ENCODE measurements around the gene SHISA6. TPM values are rescaled to one million over a fixed set of nuclear protein-coding genes. Genes with fewer than 3 reads are reported as not detected.

The SHISA6 gene
- polyA plus RNA-seq, 4 donors, result 1.5 to 3.2 (median 2.5) TPM

DNA sequence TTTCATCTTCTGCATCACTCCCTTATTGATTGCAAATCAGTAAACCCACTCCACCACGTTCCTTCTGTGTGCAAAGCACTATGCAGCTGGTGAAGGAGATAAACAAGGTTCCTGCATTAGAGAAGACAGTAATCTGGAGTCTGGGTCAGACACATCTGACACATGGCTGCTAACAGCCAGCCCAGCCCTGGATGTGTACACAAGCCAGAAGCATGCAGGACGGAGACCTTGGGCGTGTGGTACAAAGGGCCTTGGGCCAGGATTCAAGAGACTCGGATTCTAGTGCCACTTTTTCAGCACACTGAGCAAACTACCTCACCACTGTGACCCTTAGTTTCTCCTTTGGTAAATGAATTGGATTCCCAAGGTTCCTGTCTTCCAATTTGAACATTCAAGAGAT, 270.7 kb downstream of the SHISA6 start:
- DNase-seq (ENCODE audit: low read depth in 4 of 4, low spot score in 3 of 4), result no peak

DNA sequence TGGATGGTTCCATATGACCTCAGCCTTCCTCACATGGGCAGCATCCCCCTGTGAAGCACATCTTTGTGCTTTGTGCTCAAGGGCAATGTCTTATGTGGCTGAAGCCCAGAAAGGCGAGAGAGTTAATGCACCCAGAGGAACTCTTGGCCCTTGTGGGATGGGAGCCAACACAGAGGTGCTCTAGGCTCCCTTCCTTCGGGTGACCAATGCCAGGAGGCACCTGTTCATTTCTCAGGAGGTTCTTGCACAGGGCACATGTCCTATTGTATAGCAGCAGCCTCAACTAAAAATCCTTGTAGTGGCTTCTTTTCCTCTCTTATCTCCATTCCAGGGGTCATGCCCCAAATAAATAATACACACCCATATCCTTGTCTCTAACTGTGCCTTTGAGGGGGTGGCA, 273.6 kb downstream of the SHISA6 start:
- DNase-seq (ENCODE audit: low read depth in 4 of 4, low spot score in 3 of 4), result no peak

DNA sequence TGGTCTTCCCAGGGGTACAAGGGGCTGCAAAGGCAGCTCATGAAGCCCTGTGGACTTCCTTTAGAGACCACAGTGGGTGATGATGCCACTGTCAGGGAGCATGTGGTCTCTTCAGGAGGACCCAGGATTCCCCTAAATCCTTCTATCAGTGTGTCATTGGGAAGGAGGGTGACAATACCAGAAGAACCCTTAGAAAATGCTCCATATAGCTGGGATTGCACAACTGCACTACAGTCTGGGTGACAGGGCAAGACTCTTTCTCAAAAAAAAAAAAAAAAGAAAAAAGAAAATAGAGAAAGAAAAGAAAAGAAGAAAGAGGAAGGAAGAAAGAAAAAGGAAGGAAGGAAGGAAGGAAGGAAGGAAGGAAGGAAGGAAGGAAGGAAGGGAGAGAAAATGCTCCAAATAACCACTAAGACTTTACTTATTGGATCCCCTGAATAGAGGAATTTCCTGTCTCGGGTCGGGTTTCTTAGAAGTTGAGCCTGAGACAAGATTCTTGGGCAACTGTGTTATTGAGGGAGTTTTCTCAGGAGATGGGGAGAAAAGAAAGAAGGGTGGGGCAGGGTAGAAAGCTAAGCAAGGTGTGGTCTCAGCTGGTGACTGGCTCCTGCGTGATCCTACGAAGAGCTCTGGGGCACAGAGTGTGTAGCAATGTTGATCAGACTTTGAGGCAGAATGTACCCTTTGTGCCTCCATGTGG, 274.1 kb downstream of the SHISA6 start:
- no peak for DNase-seq (ENCODE audit: low read depth in 4 of 4, low spot score in 3 of 4)

DNA sequence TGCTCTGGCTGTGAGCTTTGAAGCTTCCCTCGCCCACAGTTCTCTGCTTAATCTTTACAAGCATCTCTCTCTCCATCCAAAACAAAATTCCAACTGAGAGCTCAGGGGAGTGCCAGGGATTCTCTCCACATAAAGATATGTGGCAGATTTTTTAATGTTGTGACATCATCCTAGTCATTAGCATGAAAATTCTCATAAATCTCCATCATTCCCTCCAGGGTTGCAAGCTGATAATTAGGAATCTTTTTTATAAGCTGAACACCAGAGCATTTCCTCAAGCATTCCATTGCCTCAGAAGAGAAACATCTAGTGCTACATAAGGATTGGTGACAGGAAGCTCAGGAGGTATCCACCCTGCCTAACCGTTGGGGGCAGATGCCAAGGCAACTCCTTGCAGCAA, 274.9 kb downstream of the SHISA6 start:
- no peak for DNase-seq (ENCODE audit: low read depth in 4 of 4, low spot score in 3 of 4)

DNA sequence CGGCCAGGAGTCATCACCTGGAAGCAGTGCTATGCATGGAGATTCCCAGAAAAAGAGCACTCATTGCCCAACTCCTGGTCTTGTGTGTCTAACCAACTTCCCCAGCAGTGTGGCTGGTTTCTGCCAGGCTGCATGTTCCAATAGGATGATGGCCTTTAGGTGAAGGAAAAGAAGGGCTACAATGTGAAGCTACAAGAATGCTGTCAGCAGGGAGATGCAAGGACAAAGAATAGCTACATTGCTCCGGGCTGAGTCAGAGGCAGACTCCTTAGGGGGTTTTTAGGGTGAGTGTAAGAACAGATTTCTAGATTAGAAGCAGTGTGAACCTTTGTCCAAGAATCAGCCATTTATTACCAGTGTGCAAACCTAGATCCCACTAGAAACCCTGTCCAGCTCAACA, 294.2 kb downstream of the SHISA6 start:
- no peak for DNase-seq (ENCODE audit: low read depth in 4 of 4, low spot score in 3 of 4)

DNA sequence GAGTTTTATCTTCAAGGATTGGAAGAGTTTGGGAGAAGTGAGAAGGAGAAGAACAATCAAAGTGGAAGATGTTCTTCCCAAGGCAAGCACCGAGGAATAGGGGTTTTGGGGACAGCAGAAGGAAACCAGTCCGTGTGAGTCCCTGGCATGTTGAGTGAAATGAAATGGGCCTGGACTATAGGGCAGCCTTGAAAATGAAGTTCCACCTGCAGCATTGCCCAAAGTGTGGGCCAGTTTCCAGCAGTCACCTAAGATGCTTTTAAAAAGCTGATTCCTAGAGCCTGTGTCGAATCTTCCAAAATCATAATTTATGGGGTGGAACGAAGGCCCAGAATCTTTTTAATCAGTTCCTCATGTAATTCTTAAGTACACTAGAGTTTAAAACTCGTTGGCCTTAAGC, 297.4 kb downstream of the SHISA6 start:
- no peak for DNase-seq (ENCODE audit: low read depth in 4 of 4, low spot score in 3 of 4)

DNA sequence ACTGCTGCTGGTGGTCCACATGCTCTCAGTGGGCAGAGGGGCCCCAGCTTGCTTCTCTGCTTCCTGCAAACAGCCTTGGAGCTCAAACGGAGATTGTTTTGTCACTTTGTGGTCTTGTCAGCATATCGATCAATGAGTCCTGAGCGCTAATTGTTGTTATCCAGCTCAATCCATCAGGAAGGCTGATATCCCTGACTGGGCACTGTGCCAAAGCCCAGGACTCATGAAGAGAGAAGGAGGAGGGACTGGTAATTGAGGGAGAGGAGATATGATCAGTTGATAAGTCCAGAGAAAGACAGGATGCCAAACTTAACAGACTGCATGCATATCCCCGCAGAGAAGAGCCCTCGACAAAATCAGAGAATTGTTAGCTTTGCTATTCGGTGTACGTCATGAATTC, 298.6 kb downstream of the SHISA6 start:
- DNase-seq (ENCODE audit: low read depth in 4 of 4, low spot score in 3 of 4), result no peak

DNA sequence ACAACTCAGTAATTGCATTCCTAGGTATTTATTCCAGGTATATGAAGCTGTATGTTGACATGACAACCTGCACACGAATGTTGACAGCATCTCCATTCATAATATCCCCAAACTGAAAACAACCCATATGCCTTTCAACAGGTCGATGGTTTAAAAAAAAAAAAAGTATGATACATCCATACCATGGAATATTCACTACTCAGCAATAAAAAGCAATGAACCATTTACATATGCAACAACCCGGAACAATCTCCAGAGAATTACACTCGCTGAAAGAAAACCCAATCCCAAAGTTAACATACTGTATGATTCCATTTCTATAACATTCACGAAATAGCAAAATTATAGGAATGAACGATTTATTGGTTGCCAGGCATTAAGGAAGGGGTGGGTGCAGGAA, 304.0 kb downstream of the SHISA6 start:
- no peak for DNase-seq (ENCODE audit: low read depth in 4 of 4, low spot score in 3 of 4)

DNA sequence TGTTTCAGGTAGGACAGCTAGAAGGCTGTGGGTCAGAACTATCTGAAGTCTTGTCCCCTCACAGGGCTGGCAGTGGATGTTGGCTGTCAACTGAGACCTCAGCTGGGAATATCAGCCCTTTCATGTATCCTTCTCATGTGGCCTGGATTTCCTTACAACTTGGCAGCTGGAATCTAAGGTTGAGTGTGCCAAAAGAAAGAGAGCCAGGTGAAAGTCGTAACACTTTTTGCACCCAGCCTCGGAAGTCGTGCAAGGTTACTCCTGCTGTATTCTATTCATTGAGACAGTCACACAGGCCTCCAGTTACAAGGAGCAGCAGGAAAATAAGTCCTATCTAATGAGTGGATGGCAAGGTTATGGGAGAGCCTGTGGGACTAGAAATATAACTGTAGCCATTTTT, 304.7 kb downstream of the SHISA6 start:
- no peak for DNase-seq (ENCODE audit: low read depth in 4 of 4, low spot score in 3 of 4)

DNA sequence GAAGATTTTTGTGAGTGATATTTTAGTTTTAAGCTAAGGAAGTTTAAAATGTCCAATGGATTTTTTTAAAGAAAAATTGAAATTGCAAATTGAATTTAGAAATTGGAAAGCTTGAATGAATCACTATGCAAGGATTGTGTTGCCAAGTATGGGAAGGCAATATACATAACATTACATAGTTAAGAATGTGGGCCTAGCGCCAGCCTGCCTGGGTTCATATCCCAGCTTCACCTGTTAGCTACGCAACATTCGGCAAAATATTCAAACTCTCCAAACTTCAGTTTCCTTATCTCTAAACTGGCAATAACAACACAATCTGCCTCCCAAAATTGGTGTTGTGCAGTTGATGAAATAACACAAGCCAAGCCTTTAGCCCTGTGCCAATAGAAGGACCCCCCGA, 306.8 kb downstream of the SHISA6 start:
- DNase-seq (ENCODE audit: low read depth in 4 of 4, low spot score in 3 of 4), result no peak

DNA sequence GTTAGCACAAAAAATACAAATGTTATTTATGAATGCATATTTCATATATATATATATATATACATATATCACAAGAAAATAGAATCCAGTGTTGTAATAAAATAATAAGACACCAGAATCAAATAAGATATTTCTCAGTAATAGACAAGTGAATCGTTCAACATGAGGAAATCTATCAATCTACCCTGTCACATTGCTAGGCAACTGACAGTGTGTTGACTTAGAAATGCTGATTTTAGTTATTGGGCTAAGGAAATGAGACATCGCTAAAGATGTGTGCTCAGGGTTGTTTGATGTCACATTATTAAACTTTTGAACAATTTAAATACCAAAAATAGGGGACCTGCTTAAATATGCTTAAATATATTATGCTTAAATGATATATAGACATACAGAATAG, 307.4 kb downstream of the SHISA6 start:
- DNase-seq (ENCODE audit: low read depth in 4 of 4, low spot score in 3 of 4), result no peak

DNA sequence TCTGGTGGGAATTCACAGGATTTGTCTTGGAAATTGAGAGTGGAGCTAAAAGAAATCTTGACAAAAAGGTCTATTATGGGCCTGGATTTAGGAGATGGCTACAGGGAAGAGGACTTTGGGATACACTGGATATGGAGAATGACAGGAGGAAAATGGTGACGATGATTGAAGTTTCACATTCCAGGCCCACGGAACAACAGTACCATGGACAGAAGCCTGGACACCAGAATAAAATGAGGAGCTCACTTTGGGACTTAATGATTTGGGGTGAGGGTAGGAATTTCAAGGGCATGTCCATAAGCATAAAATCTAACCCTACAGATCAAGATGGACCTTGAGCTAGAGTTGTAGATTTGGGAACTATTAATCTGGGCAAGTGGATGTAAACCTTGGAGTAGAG, 309.4 kb downstream of the SHISA6 start:
- DNase-seq (ENCODE audit: low read depth in 4 of 4, low spot score in 3 of 4), result no peak

DNA sequence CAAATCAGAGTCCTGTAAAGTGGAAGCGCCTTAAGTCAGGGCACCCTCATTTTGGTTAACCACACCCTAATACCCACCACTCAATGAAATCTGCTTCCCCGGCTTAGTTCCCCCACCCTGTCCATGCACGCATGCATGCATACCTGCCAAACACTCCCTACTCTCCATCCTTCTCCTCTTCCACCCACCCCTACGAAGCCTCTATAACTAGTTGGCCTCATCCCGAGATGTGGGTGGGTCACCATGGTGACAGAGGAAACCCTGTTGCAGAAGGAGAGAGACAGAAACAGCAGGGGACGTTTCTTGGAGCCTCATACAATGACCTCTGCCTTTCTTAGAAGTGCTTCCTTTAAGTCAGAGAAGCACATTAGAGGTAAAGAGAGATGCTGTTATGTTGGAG, 310.4 kb downstream of the SHISA6 start:
- no peak for DNase-seq (ENCODE audit: low read depth in 4 of 4, low spot score in 3 of 4)

DNA sequence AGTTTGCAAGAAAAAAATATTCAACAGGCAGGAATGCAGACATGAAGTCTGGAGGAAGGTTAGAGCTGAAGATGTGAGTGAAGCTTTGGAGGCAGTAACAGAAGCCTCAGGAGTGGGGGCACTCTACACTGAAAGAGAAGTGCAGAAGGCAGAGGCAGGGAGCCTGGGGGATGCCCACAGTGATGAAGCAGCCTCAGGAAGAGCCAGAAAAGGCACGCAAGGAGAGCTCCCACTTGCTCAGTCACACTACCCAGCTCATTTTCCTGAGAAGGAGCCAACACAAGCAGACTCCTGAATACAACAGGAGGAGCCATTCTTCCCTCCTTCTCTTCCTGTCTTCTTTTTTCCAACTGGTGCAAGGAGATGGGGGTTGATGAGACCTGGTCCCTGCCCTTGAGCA, 312.1 kb downstream of the SHISA6 start:
- DNase-seq (ENCODE audit: low read depth in 4 of 4, low spot score in 3 of 4), result no peak

DNA sequence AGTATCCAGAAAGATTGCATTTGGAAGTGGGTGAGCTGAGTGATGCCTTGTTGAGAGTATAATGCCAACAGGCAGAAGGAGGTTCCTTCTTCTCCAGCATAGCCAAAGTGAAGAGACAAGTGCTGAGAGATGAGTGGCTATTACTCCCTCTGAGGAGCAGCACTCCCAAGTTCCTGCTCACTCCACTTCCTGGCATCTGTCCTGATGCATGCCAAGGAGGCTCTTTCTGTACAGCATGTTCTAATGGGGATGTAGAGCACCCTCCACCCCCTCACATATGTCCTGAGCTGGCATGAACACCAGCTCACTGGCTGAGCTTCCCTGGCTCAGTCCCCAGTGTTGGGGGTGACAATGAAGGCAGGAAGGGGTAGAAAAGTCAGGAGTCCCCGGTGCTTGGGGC, 313.0 kb downstream of the SHISA6 start:
- no peak for DNase-seq (ENCODE audit: low read depth in 4 of 4, low spot score in 3 of 4)

DNA sequence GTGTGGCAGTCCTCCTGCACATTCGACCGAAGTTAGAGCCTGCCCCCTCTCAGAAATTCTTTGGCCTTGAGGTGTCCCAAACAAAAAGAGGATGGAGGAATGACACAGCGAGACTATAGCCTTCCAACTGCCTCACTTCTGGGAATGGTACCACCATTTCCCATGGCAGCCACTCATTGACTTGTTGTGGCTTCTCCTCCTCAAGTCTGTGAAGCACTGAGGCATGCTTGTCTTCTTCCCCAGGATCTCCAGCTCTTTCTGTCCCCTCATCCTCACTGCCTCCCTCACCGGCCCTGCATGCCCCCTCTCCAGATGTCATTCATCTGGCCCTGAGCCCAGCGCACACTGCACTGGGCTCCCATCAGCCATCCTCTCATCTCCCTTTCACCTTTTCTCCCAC, 313.5 kb downstream of the SHISA6 start:
- no peak for DNase-seq (ENCODE audit: low read depth in 4 of 4, low spot score in 3 of 4)

DNA sequence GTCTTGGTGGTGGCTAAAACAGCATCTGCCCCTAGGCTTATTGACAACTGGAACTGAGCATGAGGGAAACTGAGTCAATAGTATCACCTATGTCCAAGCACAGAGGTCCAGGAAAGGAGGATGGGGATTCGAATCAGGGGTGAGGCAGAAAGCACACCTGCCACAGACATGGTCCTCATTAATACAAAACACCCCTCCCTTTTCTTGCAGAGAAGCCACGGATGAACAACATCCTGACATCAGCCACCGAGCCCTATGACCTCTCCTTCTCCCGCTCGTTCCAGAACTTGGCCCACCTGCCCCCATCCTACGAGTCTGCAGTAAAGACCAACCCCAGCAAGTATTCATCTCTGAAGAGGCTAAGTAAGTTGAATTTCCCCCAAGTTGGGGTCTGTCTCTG, 314.5 kb downstream of the SHISA6 start:
- no peak for DNase-seq (ENCODE audit: low read depth in 4 of 4, low spot score in 3 of 4)

DNA sequence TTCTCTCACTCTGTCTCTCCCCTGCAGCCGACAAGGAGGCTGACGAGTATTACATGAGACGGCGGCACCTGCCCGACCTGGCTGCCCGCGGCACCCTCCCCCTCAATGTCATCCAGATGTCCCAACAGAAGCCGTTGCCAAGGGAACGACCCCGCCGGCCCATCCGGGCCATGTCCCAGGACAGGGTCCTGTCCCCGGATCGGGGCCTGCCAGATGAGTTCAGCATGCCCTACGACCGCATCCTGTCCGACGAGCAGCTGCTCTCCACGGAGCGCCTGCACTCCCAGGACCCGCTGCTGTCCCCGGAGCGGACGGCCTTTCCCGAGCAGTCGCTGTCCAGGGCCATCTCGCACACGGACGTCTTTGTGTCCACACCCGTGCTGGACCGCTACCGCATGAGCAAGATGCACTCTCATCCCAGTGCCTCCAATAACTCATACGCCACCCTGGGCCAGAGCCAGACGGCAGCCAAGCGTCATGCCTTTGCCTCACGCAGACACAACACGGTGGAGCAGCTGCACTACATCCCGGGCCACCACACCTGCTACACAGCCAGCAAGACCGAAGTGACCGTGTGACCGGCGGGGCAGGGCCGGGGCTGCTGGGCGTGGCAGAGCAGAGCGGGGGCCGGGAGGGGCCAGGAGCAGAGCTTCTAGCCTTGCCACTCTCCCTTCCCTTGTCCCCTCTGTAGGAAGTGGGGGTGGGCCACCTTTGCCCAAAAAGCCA, 316.9 kb downstream of the SHISA6 start:
- no peak for DNase-seq (ENCODE audit: low read depth in 4 of 4, low spot score in 3 of 4)

DNA sequence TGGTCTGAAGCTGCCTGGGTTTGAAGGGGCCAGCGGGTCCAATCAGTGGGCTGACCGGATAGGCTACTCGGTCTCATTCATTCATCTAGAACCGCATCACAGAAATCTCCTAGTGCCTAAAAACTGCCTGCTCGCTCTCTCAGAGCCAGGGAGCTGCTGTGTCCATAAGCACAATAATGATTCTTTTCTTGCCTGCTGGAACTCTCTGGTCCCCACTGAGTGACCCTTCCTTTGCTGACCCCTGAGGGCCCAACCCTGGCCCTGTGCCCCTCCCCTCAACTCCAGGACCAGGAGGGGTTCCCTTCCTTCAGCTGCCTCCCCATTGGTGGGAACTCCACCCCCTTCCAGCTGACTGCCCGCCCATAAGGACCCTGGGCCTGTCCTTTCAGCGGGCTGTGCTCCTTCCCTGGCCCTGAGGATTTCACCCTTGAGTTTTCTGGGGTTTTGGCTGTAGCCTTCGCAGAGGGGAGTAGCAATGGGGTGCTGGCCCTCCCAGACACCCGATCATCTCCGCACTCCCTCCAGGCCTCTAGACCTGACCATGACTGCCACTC, 317.7 kb downstream of the SHISA6 start:
- no peak for DNase-seq (ENCODE audit: low read depth in 4 of 4, low spot score in 3 of 4)

DNA sequence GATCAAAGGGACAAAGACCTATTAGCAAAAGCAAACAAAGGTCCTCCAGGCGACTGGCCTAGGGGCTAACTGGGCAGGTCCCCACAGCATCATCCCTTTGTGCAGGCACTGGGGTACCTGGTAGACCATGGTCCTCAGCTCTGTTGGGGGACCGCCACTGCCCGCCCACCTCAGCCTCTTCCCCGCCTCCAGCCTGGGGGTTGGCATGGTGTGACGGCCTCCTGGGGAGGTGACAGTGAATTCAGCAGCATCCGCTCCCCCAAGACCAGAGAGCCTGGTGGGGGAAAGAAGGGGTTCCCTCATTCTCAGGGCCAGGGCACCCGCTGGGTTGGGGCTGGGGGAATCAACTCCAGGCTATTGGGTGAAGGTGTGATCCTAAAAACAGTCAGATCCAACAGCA, 318.6 kb downstream of the SHISA6 start:
- DNase-seq (ENCODE audit: low read depth in 4 of 4, low spot score in 3 of 4), result no peak

DNA sequence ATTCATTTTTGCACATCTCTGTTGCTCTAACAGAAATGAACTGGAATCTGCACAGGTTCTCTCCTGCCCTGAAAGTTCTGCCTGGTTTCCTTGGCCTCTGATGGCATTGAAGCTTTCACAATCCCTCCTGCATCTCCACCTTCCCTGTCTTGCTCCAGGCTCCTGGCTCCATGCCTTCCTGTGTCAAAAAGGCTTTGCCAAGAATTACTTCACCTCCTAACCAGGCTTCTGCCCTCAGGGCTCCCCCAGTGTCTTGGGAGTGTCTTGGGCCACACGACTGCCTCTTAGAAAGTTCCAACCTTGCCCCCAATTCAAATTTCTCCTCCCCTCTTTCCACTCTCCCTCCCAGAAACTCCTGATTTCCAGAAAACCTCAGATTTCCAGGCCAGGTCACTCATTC, 320.3 kb downstream of the SHISA6 start:
- DNase-seq (ENCODE audit: low read depth in 4 of 4, low spot score in 3 of 4), result no peak

DNA sequence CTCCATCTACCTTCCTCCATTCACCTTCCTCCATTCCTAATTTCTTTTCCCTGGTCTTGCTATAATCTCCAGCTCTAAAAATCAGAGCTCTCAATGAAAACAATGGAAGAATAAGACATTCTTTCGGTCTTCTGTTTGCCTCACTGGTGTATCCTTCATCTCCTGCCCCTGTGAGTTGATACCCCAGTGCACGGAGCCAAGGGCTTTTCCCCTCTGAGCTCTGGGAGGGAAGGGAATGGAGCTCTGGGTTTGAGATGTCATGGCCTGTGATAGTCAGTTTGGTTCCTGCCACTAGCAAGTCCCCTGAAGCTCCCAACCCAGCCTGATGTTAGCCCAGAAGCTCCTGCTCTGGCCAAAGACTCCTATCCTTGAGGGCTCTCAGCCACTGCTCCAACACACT, 320.7 kb downstream of the SHISA6 start:
- no peak for DNase-seq (ENCODE audit: low read depth in 4 of 4, low spot score in 3 of 4)
